ENCODE measurements around the gene FTO.

DNA sequence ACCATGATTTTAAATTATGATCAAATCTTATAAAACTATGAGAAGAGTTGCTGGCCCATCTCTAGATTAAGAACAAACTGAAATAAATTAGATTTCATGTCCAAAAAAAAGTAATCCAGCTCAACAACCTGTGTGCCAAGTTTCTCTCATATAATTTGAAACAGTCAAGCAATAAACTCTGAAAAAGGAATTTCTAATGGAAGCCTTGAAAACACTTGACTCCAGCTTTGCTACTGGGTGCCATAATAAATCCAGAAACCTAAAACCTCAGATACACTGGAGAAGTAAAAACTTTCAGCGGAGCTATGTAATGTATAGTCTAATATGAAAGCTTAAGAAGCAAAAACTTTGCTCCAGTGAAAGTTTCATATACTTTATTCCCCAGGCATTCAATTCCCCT lies 25.8 kb upstream of the FTO start:
- TF ChIP-seq, protein P1, sequence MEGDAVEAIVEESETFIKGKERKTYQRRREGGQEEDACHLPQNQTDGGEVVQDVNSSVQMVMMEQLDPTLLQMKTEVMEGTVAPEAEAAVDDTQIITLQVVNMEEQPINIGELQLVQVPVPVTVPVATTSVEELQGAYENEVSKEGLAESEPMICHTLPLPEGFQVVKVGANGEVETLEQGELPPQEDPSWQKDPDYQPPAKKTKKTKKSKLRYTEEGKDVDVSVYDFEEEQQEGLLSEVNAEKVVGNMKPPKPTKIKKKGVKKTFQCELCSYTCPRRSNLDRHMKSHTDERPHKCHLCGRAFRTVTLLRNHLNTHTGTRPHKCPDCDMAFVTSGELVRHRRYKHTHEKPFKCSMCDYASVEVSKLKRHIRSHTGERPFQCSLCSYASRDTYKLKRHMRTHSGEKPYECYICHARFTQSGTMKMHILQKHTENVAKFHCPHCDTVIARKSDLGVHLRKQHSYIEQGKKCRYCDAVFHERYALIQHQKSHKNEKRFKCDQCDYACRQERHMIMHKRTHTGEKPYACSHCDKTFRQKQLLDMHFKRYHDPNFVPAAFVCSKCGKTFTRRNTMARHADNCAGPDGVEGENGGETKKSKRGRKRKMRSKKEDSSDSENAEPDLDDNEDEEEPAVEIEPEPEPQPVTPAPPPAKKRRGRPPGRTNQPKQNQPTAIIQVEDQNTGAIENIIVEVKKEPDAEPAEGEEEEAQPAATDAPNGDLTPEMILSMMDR (IDR thresholded peaks at IDR 0.05), result no peak
- TF ChIP-seq POLR2A (IDR thresholded peaks at IDR 0.05), result no peak

Data from prostate gland (tissue), 2 donors.